COLO668 (cell line): Measurements from ENCODE around the gene CCNG2.

ENCODE experiments used
- DNase-seq: peaks from one replicate; lab custom pipeline; 2025; ENCODE audit not compliant: unreplicated experiment; lab: John Stamatoyannopoulos, UW

Gene CCNG2

GRCh38 chr4:77175201-77175611 is 18.2 kb downstream of the CCNG2 start:
- no peak for DNase-seq

- no peak for DNase-seq
Observed at GRCh38 chr4:77176640-77177039, 19.6 kb downstream of the CCNG2 start.

GRCh38 chr4:77177199-77177598 is 20.2 kb downstream of the CCNG2 start:
- DNase-seq, result no peak

GRCh38 chr4:77178560-77178959 is 21.6 kb downstream of the CCNG2 start:
- DNase-seq, result no peak

- no peak for DNase-seq
Observed at GRCh38 chr4:77179519-77179918, 22.5 kb downstream of the CCNG2 start.

GRCh38 chr4:77181720-77182119 is 24.7 kb downstream of the CCNG2 start:
- no peak for DNase-seq

GRCh38 chr4:77183777-77184420 is 26.9 kb downstream of the CCNG2 start:
- DNase-seq, result no peak

- no peak for DNase-seq
Observed at GRCh38 chr4:77184974-77185373, 28.0 kb downstream of the CCNG2 start.

- no peak for DNase-seq
Observed at GRCh38 chr4:77185686-77186085, 28.7 kb downstream of the CCNG2 start.

GRCh38 chr4:77187322-77187721 is 30.3 kb downstream of the CCNG2 start:
- no peak for DNase-seq

- no peak for DNase-seq
Observed at GRCh38 chr4:77188498-77189220, 31.7 kb downstream of the CCNG2 start.

- DNase-seq, result no peak
Observed at GRCh38 chr4:77189412-77189811, 32.4 kb downstream of the CCNG2 start.

GRCh38 chr4:77190053-77190452 is 33.0 kb downstream of the CCNG2 start:
- no peak for DNase-seq

GRCh38 chr4:77193046-77193445 is 36.0 kb downstream of the CCNG2 start:
- DNase-seq, result no peak

- no peak for DNase-seq
Observed at GRCh38 chr4:77193511-77194102, 36.6 kb downstream of the CCNG2 start.

- DNase-seq, result no peak
Observed at GRCh38 chr4:77194366-77194765, 37.4 kb downstream of the CCNG2 start.

GRCh38 chr4:77194989-77195388 is 38.0 kb downstream of the CCNG2 start:
- no peak for DNase-seq

- DNase-seq, result no peak
Observed at GRCh38 chr4:77196866-77197265, 39.9 kb downstream of the CCNG2 start.

GRCh38 chr4:77197361-77197760 is 40.4 kb downstream of the CCNG2 start:
- DNase-seq, result no peak

GRCh38 chr4:77197831-77198230 is 40.8 kb downstream of the CCNG2 start:
- no peak for DNase-seq

GRCh38 chr4:77199276-77199675 is 42.3 kb downstream of the CCNG2 start:
- DNase-seq, result no peak

- no peak for DNase-seq
Observed at GRCh38 chr4:77199701-77200100, 42.7 kb downstream of the CCNG2 start.
